Caco-2 (cell line): ENCODE results near the gene DPYSL4. TPM values are rescaled to one million over a fixed set of nuclear protein-coding genes. Genes with fewer than 3 reads are reported as not detected.
"Not testable (repeated sequence)": the region's sequence is repeated elsewhere in the genome, so short reads cannot be mapped to it uniquely, and the experiment has no call there.

Experiments
- BruUV-seq: library from RNA; stranded (reverse); fragments of 400-500 nt; replicated peaks from 2 replicates; lab custom pipeline; 2021; lab: Mats Ljungman, UMichigan
- CTCF ChIA-PET: fragments of 300-600 bp; sonication (Branson Sonifier 250); formaldehyde crosslinking; loops from one replicate; lab custom pipeline; 2022; ENCODE audit warnings: antibody characterized with exemption; lab: Charles Lee
- POLR2A ChIA-PET: fragments of 300-600 bp; sonication (Branson Sonifier 250); formaldehyde crosslinking; loops from one replicate; lab custom pipeline; 2022; ENCODE audit warnings: antibody characterized with exemption; lab: Charles Lee
- DNase-seq, 2 experiments: peaks; one replicate each; pipeline versions ENCODE4 v3.0.0 to v3.0.0-alpha.2; 2020 to 2022
- H3K27me3 ChIP-seq: replicated peaks from 2 replicates; pipeline ENCODE4 v1.6.0; 2011; ENCODE audit warnings: low read length; ENCODE audit not compliant: control insufficient read depth, insufficient read depth
- H3K36me3 ChIP-seq: 2 replicates; pipeline ENCODE4 v1.5.1; 2011; ENCODE audit warnings: low read length; ENCODE audit not compliant: control insufficient read depth, insufficient read depth
- H3K4me1 ChIP-seq: fragments of 250-450 bp; sonication (Bioruptor Pico); 2 replicates; pipeline ENCODE4 v1.5.1; 2020; ENCODE audit warnings: mild to moderate bottlenecking
- H3K4me3 ChIP-seq: 2 replicates; pipeline ENCODE4 v1.5.1; 2011; ENCODE audit warnings: low read depth, mild to moderate bottlenecking, control low read depth, low read length
- H3K9me3 ChIP-seq: fragments of 250-450 bp; sonication (Bioruptor Pico); 2 replicates; pipeline ENCODE4 v1.5.1; 2020; ENCODE audit warnings: mild to moderate bottlenecking, moderate library complexity
- H3K27ac Mint-ChIP-seq: one replicate; pipeline ENCODE4 v1.8.0; 2022; ENCODE audit warnings: mixed read lengths; ENCODE audit not compliant: unreplicated experiment
- H3K27me3 Mint-ChIP-seq: one replicate; pipeline ENCODE4 v1.8.0; 2022; ENCODE audit warnings: mixed read lengths; ENCODE audit not compliant: insufficient read depth, unreplicated experiment
- H3K36me3 Mint-ChIP-seq: one replicate; pipeline ENCODE4 v1.8.0; 2022; ENCODE audit warnings: mild to moderate bottlenecking, mixed read lengths; ENCODE audit not compliant: insufficient read depth, unreplicated experiment
- H3K4me1 Mint-ChIP-seq: one replicate; pipeline ENCODE4 v1.8.0; 2022; ENCODE audit warnings: low read depth, mixed read lengths; ENCODE audit not compliant: unreplicated experiment
- H3K4me3 Mint-ChIP-seq: one replicate; pipeline ENCODE4 v1.8.0; 2022; ENCODE audit warnings: mild to moderate bottlenecking, moderate library complexity, mixed read lengths; ENCODE audit not compliant: unreplicated experiment
- H3K9me3 Mint-ChIP-seq: one replicate; pipeline ENCODE4 v1.8.0; 2022; ENCODE audit warnings: mixed read lengths; ENCODE audit not compliant: unreplicated experiment
- intact Hi-C: fragments of 100-400 bp; cut with micrococcal nuclease; formaldehyde crosslinking; loops from one replicate; pipeline ENCODE4 v1.10.0; 2022; ENCODE audit not compliant: unreplicated experiment
- total RNA-seq: library from RNA; stranded (reverse); gene quantifications from 2 replicates; pipeline ENCODE4 v1.2.3, GENCODE V29; 2022
- TF ChIP-seq, protein P1 (sequence below), 2 experiments: fragments of 200-600 bp in 1 of 2; IDR thresholded peaks; 1 replicate in 1 of 2; 2 replicates in 1 of 2; pipeline versions ENCODE4 v1.5.1 to v1.8.0; 2011 to 2022; ENCODE audit warnings: antibody characterized with exemption in 1 of 2, control low read depth in 1 of 2, inconsistent platforms in 1 of 2, low read depth in 1 of 2, low read length in 1 of 2, mild to moderate bottlenecking in 1 of 2, moderate library complexity in 1 of 2; ENCODE audit not compliant: insufficient read depth in 1 of 2, severe bottlenecking in 1 of 2, unreplicated experiment in 1 of 2

DPYSL4 gene
- total RNA-seq, 1 experiment from 2014 or later, result not detected

GRCh38 chr10:132158823-132159222 lies 27.9 kb upstream of the DPYSL4 start:
- no peak overlapping the region for H3K4me3 Mint-ChIP-seq
- H3K27me3 Mint-ChIP-seq, result no peaks in the 10 kb centered on the region
- POLR2A ChIA-PET, result no interaction called here
- intact Hi-C loops, result no loop called here
- no peak overlapping the region for H3K4me3 ChIP-seq
- no peaks in the 10 kb centered on the region for H3K9me3 ChIP-seq
- CTCF ChIA-PET, result no interaction called here
- no peaks in the 10 kb centered on the region for H3K4me1 Mint-ChIP-seq
- DNase-seq, result no peak
- BruUV-seq, result no TSS peak
- TF ChIP-seq, protein P1, sequence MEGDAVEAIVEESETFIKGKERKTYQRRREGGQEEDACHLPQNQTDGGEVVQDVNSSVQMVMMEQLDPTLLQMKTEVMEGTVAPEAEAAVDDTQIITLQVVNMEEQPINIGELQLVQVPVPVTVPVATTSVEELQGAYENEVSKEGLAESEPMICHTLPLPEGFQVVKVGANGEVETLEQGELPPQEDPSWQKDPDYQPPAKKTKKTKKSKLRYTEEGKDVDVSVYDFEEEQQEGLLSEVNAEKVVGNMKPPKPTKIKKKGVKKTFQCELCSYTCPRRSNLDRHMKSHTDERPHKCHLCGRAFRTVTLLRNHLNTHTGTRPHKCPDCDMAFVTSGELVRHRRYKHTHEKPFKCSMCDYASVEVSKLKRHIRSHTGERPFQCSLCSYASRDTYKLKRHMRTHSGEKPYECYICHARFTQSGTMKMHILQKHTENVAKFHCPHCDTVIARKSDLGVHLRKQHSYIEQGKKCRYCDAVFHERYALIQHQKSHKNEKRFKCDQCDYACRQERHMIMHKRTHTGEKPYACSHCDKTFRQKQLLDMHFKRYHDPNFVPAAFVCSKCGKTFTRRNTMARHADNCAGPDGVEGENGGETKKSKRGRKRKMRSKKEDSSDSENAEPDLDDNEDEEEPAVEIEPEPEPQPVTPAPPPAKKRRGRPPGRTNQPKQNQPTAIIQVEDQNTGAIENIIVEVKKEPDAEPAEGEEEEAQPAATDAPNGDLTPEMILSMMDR (IDR thresholded peaks at IDR 0.05; ENCODE audit: insufficient read depth in 1 of 2, low read depth in 1 of 2, low read length in 1 of 2, severe bottlenecking in 1 of 2, unreplicated experiment in 1 of 2), result no peak
- no peaks in the 10 kb centered on the region for H3K4me1 ChIP-seq
- no peak overlapping the region for H3K27ac Mint-ChIP-seq
- no peaks in the 10 kb centered on the region for H3K9me3 Mint-ChIP-seq
- no peaks in the 10 kb centered on the region for H3K36me3 Mint-ChIP-seq
- no peaks in the 10 kb centered on the region for H3K27me3 ChIP-seq
- no peaks in the 10 kb centered on the region for H3K36me3 ChIP-seq

DNA sequence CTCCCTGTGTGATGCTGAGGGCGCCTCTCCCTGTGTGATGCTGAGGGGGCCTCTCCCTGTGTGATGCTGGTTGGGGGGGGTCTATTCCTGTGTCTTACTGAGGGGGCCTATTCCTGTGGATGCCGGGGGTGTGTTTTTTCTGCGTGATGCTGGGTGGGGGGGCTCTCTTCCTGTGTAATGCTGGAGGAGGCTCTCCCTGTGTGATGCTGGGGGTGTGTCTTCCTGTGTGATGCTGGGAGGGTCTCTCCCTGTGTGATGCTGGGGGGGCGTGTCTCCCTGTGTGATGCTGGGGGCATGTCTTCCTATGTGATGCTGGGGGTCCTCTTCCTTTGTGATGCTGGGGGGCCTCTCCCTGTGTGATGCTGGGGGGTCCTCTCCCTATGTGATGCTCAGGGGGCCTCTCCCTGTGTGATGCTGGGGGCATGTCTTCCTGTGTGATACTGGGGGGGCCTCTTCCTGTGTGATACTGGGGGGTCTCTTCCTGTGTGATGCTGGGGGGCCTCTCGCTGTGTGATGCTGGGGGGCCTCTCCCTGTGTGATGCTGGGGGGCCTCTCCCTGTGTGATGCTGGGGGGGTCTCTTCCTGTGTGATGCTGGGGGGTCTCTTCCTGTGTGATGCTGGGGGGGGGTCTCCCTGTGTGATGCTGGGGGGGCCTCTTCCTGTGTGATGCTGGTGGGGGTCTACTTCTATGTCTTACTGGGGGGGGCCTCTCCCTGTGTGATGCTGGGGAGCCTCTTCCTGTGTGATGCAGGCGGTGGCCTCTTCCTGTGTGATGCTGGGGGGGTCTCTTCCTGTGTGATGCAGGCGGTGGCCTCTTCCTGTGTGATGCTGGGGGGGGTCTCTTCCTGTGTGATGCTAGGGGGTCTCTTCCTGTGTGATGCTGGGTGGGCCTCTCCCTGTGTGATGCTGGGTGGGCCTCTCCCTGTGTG lies 27.2 kb upstream of the DPYSL4 start:
- H3K4me3 ChIP-seq, H3K36me3 Mint-ChIP-seq, DNase-seq, H3K27ac Mint-ChIP-seq, BruUV-seq, H3K27me3 Mint-ChIP-seq, H3K4me1 Mint-ChIP-seq, intact Hi-C loops, H3K27me3 ChIP-seq, H3K4me1 ChIP-seq, H3K4me3 Mint-ChIP-seq, POLR2A ChIA-PET, H3K9me3 Mint-ChIP-seq, CTCF ChIA-PET, H3K9me3 ChIP-seq, H3K36me3 ChIP-seq: not testable (repeated sequence)

- intact Hi-C loops, H3K4me1 ChIP-seq, H3K27me3 ChIP-seq, DNase-seq, H3K4me1 Mint-ChIP-seq, H3K36me3 Mint-ChIP-seq, POLR2A ChIA-PET, BruUV-seq, H3K4me3 ChIP-seq, H3K27ac Mint-ChIP-seq, H3K36me3 ChIP-seq, H3K27me3 Mint-ChIP-seq, H3K9me3 Mint-ChIP-seq, H3K9me3 ChIP-seq, CTCF ChIA-PET, H3K4me3 Mint-ChIP-seq: not testable (repeated sequence)
Observed at GRCh38 chr10:132160231-132160630, 26.5 kb upstream of the DPYSL4 start.

GRCh38 chr10:132160834-132161622 lies 25.7 kb upstream of the DPYSL4 start:
- H3K4me1 Mint-ChIP-seq, CTCF ChIA-PET, POLR2A ChIA-PET, H3K4me3 Mint-ChIP-seq, H3K27ac Mint-ChIP-seq, BruUV-seq, H3K27me3 Mint-ChIP-seq, H3K9me3 ChIP-seq, DNase-seq, H3K4me3 ChIP-seq, H3K27me3 ChIP-seq, H3K36me3 Mint-ChIP-seq, H3K4me1 ChIP-seq, H3K9me3 Mint-ChIP-seq, H3K36me3 ChIP-seq, intact Hi-C loops: not testable (repeated sequence)
